Tibial artery (tissue), 4 donors: ENCODE data around the gene GCNT1.
"Not testable (repeated sequence)": the region's sequence is repeated elsewhere in the genome, so short reads cannot be mapped to it uniquely, and the experiment has no call there.

Source experiments
- DNase-seq, 2 donors: peaks; one replicate each; pipeline ENCODE4 v3.0.0-alpha.2; 2019
- H3K27ac ChIP-seq, 2 donors: fragments of 200-600 bp; sonication (generic) in 1 of 2; 1 replicate in 1 of 2; 2 replicates in 1 of 2; pipeline ENCODE4 v1.5.1; 2018 to 2019; ENCODE audit warnings: mild to moderate bottlenecking in 1 of 2
- H3K27me3 ChIP-seq, 2 donors: fragments of 200-600 bp; sonication (generic) in 1 of 2; one replicate each; pipeline versions ENCODE4 v1.5.1 to v1.6.0; 2016 to 2019
- H3K36me3 ChIP-seq, 3 donors: fragments of 200-600 bp; sonication (generic) in 2 of 3; one replicate each; pipeline ENCODE4 v1.5.1; 2016 to 2019; ENCODE audit warnings: mild to moderate bottlenecking in 2 of 3
- H3K4me1 ChIP-seq, 4 donors: fragments of 200-600 bp; sonication (generic) in 2 of 4; 1 replicate in 3 of 4; 2 replicates in 1 of 4; pipeline ENCODE4 v1.5.1; 2016 to 2019
- H3K4me3 ChIP-seq, 2 donors: fragments of 200-600 bp; sonication (generic) in 1 of 2; 1 replicate in 1 of 2; 2 replicates in 1 of 2; pipeline ENCODE4 v1.5.1; 2018 to 2019; ENCODE audit warnings: mild to moderate bottlenecking in 2 of 2
- H3K9me3 ChIP-seq, 3 donors: fragments of 200-600 bp; sonication (generic) in 1 of 3; one replicate each; pipeline ENCODE4 v1.5.1; 2016 to 2019
- intact Hi-C: fragments of 100-400 bp; cut with DNase I; formaldehyde crosslinking; loops from one replicate; pipeline ENCODE4 v1.15.0; 2023; ENCODE audit warnings: low total_unique reads
- TF ChIP-seq, protein P1 (sequence below), 2 experiments: fragments of 200-600 bp in 1 of 2; fragments of 450-650 bp in 1 of 2; IDR thresholded peaks; one replicate each; pipeline ENCODE4 v1.5.1; 2017 to 2019; ENCODE audit warnings: antibody characterized with exemption in 2 of 2, mild to moderate bottlenecking in 1 of 2, moderate library complexity in 1 of 2

Gene GCNT1

DNA sequence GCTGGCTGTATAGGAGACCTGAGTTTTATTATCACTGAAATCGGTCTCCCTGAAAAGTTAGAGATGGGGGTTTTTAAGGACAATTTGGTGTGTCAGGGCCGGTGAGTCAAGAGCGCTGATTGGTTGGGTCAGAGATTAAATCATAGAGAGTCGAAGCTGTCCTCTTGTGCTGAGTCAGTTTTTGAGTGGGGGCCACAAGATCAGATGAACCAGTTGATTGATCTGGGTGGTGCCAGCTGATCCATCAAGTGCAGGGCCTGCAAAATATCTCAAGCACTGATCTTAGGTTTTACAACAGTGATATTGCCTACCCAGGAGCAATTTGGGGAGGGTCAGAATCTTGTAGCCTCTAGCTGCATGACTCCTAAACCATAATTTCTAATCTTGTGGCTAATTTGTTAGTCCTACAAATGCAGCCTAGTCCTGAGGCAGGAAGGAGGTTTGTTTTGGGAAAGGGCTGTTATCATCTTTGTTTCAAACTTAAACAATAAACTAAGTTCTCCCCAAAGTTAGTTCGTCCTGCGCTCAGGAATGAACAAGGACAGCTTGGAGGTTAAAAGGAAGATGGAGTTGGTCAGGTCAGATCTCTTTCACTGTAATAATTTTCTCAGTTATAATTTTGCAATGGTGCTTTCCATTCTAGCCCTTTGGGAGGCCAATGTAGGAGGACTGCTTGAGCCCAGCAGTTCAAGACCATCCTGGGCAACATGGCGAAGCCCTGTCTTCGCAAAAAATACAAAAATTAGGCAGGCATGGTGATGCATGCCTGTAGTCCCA lies 33.1 kb upstream of the GCNT1 start:
- Histone ChIP-seq H3K4me1 (no peaks in the 10 kb centered on the region), H3K36me3 (no peaks in the 10 kb centered on the region), H3K27me3 (no peaks in the 10 kb centered on the region), H3K9me3 (no peaks in the 10 kb centered on the region), H3K27ac (no peak overlapping the region), H3K4me3 (no peak overlapping the region)
- no peak for DNase-seq
- TF ChIP-seq, protein P1, sequence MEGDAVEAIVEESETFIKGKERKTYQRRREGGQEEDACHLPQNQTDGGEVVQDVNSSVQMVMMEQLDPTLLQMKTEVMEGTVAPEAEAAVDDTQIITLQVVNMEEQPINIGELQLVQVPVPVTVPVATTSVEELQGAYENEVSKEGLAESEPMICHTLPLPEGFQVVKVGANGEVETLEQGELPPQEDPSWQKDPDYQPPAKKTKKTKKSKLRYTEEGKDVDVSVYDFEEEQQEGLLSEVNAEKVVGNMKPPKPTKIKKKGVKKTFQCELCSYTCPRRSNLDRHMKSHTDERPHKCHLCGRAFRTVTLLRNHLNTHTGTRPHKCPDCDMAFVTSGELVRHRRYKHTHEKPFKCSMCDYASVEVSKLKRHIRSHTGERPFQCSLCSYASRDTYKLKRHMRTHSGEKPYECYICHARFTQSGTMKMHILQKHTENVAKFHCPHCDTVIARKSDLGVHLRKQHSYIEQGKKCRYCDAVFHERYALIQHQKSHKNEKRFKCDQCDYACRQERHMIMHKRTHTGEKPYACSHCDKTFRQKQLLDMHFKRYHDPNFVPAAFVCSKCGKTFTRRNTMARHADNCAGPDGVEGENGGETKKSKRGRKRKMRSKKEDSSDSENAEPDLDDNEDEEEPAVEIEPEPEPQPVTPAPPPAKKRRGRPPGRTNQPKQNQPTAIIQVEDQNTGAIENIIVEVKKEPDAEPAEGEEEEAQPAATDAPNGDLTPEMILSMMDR (IDR thresholded peaks at IDR 0.05), result no peak
- intact Hi-C loops, result no loop called here

DNA sequence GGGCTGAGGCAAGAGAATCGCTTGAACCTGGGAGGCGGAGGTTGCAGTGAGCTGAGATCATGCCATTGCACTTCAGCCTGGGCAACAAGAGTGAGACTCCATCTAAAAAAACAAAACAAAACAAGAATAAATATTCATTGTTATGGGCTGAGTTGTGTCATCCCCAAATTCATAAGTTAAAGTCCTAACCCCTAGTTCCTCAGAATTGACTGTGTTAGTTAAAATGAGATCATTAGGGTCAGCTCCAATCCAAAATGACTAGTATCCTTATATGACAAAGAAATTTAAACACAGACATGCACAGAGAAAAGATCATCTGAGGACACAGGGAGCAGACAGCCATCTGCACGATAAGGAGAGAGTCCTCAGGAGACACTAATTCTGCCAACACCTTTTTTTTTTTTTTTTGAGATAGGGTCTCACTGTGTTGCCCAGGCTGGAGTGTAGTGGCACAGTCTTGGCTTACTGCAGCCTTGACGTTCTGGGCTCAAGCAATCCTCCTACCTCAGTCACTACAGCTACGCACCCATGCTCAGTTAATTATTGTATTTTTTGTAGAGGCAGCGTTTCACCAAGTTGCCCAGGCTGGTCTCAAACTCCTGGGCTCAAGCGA lies 32.1 kb upstream of the GCNT1 start:
- DNase-seq, result no peak
- Histone ChIP-seq H3K9me3 (no peaks in the 10 kb centered on the region), H3K36me3 (no peaks in the 10 kb centered on the region), H3K27ac (no peak overlapping the region), H3K4me1 (no peaks in the 10 kb centered on the region), H3K27me3 (no peaks in the 10 kb centered on the region), H3K4me3 (no peak overlapping the region)
- TF ChIP-seq, protein P1 (IDR thresholded peaks at IDR 0.05), result no peak
- intact Hi-C loops, result no loop called here

DNA sequence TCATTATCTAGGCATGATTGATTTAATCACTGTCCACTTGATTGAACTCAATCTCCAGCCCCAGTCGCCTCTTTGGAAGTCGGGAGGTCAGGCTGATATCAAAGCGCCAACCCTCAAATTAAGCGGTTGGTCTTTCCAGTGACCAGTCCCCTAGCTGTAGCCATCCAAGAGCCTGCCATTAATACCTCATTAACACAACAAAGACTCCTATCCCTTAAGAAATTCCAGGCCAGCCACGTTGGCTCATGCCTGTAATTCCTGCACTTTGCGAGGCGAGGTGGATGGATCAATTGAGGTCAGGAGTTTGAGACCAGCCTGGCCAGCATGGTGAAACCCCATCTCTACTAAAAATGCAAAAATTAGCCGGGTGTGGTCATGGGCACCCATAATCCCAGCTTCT lies 27.4 kb upstream of the GCNT1 start:
- H3K4me3 ChIP-seq, result no peak overlapping the region
- TF ChIP-seq, protein P1 (IDR thresholded peaks at IDR 0.05), result no peak
- H3K36me3 ChIP-seq, result no peaks in the 10 kb centered on the region
- H3K4me1 ChIP-seq, result no peaks in the 10 kb centered on the region
- H3K27me3 ChIP-seq, result no peaks in the 10 kb centered on the region
- no peak overlapping the region for H3K27ac ChIP-seq
- intact Hi-C loops, result no loop called here
- H3K9me3 ChIP-seq, result no peaks in the 10 kb centered on the region
- DNase-seq, result no peak

DNA sequence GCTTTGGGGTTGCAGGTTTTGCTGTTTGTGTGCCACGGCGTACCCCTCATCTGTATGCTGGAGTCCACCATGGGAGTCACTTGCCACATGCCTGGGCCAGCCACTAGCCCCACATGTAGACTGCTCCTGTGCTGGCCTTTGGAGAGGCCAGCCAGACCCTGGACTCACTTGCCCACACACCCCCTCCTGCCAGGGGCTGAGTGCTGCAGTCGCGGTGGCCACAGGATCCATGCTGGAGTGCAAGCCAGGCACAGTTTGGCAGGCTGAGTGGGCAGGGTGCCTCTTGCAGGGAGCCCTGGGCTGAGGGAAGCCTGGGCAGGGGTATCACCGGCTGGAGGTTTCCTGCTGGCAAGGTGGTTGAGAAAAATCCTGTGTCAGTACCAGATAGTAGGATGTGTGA lies 25.6 kb upstream of the GCNT1 start:
- intact Hi-C loops, result loop anchor here (1.0 kb wide), 1 partner anchor 45 kb away; no protein-coding TSS in a partner anchor
- Histone ChIP-seq H3K36me3 (no peaks in the 10 kb centered on the region), H3K4me1 (no peaks in the 10 kb centered on the region), H3K4me3 (no peak overlapping the region), H3K27ac (no peak overlapping the region), H3K9me3 (no peaks in the 10 kb centered on the region), H3K27me3 (no peaks in the 10 kb centered on the region)
- TF ChIP-seq, protein P1 (IDR thresholded peaks at IDR 0.05), result no peak
- DNase-seq, result no peak

DNA sequence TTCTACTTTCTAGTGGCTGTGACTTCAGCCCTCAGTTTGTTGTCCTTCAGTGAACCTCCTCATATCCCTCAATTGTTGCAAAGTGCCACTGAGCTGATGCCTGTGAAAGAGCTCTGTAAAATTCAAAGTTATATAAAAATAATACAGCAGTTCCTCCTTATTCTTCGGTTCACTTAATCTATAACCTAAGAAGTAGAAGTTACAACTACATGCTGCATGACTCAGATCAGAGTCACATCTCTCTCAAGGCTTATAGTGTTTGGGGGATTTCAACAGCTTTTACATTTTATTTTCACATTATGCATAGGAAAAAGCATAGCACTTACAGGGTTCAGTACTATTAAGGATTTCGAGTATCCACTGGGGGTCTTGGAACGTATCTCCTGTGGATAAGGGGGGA lies 25.1 kb upstream of the GCNT1 start:
- Histone ChIP-seq H3K4me3 (no peak overlapping the region), H3K4me1 (no peaks in the 10 kb centered on the region), H3K27ac (no peak overlapping the region), H3K9me3 (no peaks in the 10 kb centered on the region), H3K27me3 (no peaks in the 10 kb centered on the region), H3K36me3 (no peaks in the 10 kb centered on the region)
- TF ChIP-seq, protein P1 (IDR thresholded peaks at IDR 0.05), result no peak
- intact Hi-C loops, result loop anchor here (1.0 kb wide), 1 partner anchor 46 kb away; no protein-coding TSS in a partner anchor
- DNase-seq, result no peak

DNA sequence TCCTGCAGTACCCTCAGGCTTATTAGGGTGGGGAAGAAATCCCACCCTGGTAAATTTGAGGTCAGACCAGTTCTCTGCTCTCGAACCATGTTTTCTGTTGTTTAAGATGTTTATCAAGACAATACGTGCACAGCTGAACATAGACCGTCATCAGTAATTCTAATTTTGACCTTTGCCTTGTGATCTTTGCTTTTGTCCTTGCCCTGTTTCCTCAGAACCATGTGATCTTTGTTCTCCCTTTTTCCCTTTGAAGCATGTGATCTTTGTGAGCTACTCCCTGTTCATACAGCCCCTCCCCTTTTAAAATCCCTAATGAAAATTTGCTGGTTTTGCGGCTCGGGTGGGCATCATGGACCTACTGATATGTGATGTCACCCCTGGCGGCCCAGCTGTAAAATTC lies 24.1 kb upstream of the GCNT1 start:
- H3K9me3 ChIP-seq, intact Hi-C loops, H3K27me3 ChIP-seq, H3K36me3 ChIP-seq, H3K4me3 ChIP-seq, DNase-seq, H3K4me1 ChIP-seq, H3K27ac ChIP-seq: not testable (repeated sequence)

DNA sequence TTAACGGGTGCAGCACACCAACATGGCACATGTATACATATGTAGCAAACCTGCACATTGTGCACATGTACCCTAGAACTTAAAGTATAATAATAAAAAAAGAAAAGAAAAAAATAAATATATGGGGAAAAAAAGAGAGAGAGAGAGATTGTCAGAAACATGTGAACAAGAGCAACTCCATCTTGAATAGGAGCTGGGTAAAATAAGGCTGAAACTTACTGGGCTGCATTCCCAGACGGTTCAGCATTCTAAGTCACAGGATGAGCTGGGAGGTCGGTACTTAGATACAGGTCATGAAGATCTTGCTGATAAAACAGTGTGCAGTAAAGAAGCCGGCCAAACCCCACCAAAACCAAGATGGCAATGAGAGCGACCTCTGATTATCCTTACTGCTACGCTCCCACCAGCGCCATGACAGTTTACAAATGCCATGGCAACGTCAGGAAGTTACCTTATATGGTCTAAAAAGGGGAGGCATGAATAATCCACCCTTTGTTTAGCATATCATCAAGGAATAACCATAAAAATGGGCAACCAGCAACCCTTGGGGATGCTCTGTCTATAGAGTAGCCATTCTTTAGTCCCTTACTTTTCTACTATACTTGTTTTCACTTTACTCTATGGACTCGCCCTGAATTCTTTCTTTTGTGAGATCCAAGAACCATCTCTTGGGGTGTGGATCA lies 21.8 kb upstream of the GCNT1 start:
- H3K4me3 ChIP-seq, H3K9me3 ChIP-seq, H3K36me3 ChIP-seq, H3K4me1 ChIP-seq, H3K27me3 ChIP-seq, H3K27ac ChIP-seq, DNase-seq, intact Hi-C loops: not testable (repeated sequence)
